NCI-H146 (cell line): ENCODE measurements around the gene HOXA10.

Source experiments
- DNase-seq: peaks from one replicate; lab custom pipeline; 2025; lab: John Stamatoyannopoulos, UW

Gene HOXA10

DNA sequence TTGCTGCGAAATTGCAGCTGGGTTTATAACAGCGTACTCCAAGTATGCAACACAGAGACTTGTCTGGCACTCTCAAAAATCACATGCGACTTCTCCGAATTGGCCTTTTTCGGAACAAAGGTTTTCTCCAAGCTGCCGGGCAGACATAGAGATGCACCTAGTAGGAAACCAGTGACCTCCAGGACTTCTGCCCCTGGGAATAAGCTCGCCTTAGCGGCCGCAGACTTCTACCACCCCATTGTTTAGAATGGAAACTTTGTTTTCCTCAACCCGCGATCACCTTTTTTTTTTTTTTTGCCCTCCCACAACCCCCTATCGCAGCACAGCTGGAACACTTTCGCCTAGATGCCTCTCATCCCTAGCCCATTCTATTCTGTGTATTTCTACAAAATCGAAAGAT lies 4.9 kb upstream of the HOXA10 start:
- DNase-seq: no peak

DNA sequence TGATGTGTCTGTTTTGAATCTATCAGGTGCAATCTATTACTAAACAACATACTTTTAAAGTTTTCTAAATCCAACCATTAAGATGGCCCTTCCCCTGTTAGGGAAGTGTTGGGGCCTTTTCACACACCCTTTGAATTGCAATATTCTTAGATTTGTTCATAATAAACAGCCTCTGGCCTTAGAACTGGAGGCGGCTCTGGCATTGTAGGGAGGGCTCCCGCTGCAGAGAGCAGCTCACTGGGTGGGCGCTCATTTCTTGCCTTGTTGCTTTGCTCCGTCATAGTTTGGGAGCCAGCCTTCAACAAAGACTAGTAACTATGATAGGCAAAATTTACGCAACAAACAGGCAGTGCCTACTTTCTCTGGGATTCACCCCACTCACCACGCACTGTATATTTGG lies 4.2 kb upstream of the HOXA10 start:
- DNase-seq: no peak

DNA sequence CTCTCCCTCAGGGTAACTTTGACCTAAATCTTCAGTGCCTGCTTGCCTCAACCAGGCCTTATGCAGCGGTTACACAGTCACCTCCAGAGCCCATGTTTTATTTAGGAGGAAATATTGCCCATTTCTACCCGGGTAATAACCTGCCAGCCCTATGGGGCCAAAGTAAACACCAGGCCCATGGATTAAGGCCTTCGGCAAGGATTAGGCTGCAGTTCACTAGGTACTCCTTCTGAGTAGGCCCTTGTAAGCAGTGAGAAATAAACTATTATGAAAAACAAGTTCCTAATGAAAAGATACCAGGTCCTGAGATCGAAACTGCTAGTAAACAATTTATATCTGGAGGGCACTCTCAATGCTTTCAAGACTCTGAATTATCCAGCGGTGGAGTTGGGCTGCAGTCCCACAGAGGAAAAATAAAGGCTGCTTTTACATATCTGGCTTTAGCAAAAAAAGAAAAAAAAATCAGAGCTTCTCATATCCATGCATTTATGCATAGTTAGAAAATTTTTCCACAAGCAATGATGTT lies 3.7 kb upstream of the HOXA10 start:
- DNase-seq: no peak

DNA sequence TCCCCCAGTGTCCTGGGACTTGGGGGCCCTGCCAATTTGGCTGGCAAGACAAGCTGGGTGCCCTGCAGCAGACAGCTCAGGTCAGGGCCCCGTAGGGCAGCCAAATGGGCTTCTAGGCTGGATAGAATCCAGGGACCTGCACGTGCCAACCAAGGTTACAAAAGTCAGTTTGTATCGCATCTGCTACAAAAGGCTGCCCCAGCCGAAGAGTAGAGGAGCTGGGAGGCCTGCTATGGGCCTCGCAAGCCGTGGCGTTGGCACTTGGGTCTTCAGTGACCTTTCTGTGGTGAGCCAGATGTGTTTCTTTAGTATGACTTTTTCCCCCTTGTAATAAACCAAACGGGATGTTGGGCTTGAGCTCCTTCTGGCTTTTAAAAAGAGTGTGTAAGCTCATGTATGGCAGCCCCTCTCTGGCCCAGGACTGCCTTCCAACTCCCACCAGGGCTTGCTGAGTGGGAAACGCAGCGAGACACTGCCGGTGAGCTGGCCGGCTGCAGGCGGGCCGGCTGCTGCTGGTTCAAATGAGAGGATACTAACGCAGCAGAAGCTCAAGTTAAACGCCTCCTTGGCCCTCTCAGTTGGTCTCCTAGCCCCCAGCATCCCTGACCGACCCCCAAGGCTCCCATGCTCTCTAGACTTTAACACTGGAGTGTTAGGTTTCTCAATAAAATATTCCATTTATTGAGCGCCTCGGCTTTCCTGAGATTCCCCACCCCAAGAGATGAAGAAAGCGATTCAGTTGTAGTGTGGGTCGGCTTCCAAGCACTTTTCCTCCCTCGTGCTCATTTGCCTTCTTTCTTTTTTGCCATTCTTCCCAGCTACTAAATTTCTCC lies 3.1 kb upstream of the HOXA10 start:
- no peak for DNase-seq

DNA sequence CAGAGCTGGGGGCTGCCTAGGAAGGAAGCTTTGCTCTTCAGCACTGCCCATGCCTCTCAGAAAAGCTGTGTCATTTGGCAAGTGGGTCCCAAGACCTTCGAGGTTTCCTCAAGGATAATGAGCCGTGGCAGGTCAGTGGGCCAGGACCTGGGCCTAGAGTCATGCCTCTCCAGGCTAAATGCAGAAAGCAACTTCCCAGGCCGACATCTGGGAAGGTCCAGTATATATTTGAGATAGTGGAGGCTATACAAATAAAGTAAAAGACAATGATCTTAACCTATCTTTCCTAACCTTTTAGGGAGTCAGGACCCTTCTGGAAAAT lies 2.4 kb upstream of the HOXA10 start:
- DNase-seq: no peak

DNA sequence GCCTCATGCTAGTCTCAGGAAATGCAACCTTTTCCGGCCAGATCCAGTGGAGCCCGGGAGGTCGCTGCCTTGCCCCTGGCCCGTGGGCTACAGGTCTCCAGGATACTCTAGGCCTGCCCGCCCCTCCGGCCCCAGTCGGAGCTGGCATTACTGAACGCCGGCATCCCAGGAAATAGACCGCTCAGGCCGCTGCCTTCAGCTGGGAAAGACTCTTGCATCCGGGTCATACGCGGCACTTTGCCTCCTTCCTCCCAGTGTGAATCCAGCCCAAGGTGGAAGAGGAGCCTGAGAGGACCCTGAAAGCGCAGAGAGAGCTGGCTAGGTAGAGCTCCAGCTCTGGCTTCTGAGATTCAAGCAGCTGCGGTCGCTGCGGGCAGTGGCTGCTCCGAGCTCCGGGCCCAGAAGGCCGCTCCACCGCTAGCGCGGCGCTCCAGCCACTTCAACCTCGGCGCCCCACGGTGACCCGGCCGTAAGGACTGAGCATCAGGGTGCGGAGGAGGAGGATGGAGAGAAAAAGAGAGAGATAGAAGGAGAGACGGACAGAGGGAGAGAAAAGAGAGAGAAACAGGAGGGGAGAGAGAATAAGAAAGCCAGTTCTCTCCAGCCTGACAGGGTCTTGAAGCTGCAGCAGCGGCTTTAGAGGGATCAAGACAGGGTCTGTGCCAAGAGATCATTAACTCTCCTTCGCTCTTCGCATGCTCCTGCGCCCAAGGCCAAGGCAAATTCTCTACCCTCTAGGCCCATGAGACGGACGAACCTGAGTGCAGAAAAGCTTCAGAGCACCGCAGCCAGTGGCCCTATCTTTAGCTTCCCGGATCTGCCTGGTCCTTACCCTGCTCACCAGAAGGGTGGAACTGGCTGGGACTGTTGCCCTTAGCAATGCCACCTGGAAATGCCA lies 1.8 kb upstream of the HOXA10 start:
- DNase-seq: no peak

DNA sequence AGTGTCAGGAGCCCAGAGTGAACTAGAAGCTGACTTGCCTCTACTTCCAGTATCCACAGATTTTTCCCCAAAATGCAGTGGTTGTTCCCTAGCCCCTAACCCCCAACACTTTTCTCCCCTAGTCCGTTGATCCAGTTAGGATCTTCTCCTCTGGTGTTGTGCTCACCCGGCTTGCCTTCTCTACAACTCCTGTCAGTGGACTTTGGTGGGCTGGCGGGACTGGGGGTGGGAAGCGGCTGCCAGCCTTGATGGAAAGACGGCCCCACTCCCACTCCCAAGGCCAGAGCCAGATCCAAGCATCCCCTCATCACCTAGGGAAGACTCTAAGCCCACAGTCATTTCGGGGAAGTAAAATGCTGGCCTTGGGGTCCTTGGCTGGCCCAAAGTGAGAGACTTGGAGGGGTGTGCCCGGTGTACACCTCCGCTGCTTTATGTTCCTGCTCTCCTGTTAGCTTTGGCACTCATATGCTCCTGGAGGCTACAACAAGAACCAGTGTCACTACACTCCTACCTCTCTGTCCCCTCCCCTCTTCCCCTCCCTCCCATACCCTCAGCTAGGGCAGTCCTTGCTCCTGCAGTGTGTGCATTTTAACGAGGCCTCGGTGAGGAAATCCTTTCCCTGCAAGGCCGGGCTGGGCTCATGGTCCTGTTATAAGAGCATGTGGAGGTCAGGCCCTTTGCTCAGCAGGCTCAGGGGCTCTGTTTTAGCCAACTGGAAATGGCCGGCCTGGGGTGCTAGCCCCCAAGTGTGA lies 930 bp upstream of the HOXA10 start:
- DNase-seq: no peak

DNA sequence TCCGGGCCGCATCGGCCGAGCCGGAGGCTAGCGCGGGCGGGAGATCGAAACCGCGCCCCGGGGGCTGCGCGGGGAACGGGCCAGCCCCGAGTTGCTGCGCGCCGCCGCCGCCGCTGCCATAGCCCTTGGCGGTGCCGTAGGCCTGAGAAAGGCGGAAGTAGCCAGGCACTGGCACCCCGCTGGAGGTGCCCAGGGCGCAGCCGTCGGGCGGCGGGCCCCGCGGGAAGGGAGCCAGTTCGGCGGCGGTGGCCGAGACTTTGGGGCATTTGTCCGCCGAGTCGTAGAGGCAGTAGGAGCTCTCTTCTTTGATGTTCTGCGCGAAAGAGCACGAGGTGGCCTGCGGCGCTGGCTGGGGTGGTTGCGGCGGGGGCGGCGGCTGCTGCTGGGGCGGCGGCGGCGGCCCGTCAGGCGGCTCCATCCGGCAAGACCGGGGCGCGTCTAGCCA lies 587 bp downstream of the HOXA10 start:
- DNase-seq: peak; percentile 78

DNA sequence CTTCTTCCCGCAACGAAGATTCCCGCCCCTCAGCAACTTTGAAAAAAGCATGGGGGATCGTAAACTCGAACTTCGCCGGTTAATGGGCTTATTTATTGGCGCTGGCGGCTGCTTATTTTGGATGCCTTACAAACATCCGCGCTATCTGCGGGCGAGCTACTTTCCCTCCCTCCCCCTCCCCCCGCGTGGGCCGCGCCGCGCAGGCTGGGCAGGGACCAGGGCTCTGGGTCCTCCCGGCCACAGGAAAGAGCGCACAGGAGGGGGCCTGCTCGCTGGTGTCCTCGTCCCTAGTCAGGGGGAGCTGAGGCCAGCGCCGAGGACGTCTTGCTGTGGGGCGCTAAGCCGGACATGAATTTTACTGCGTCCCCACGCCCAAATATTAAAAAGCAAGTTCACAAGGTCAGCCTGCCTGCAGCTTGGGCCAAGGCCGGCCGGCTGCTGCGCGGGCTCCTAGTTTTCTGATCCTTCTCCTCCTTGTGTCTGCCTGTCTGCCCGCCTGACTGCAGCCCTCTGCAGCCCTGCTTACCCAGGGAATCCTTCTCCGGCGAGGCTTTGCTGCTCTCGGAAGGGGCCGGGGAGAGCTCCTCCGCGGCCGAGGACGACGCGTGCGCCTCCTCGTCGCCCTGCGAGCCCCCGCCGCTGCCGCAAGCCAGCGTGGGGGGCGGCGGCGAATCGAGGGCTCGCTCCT lies 1.2 kb downstream of the HOXA10 start:
- DNase-seq: peak; percentile 81

DNA sequence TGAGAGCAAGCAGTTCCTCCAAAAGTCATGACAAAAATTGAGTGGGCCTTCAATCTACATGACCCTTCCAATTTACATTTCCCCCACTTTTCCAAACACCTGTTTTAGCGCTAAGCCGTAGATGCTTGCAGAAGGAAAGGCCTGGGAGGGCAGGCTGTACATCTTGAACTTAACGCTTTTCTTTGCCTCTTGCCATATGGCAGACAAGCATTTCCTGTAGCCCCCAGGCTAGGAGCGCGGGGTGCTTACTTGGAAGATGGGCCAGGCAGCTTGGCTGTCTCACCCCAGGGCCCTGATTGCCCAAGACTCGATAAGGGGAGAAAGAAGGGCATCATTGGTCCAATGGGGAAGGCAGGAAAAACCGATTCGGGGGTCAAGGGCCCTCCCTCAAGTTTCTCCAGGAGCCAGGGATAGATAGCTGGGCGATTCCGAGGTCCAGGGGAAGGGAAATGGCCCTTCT lies 1.8 kb downstream of the HOXA10 start:
- DNase-seq: peak; percentile 40

DNA sequence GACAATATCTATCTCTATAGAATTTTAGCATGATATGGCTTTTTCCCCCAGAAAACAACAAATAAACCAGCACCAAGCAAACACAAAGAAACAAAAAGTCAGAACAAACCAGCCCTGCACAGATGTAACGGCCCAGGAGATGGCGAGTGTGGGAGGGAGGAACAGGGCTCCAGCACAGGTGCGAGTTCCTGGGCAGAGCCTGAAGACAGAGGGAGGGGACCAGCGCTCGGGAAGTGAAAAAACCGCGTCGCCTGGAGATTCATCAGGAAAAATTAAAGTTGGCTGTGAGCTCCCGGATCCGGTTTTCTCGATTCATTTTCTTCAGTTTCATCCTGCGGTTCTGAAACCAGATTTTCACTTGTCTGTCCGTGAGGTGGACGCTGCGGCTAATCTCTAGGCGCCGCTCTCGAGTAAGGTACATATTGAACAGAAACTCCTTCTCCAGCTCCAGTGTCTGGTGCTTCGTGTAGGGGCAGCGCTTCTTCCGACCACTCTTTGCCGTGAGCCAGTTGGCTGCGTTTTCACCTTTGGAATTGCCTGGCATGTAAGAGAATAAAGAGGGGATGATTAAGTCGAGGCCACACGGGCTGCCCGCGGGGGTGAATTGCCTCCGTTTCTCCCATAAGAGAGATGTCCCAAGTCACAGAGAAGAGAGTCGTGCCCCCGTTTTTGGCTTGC lies 2.3 kb downstream of the HOXA10 start:
- DNase-seq: no peak

DNA sequence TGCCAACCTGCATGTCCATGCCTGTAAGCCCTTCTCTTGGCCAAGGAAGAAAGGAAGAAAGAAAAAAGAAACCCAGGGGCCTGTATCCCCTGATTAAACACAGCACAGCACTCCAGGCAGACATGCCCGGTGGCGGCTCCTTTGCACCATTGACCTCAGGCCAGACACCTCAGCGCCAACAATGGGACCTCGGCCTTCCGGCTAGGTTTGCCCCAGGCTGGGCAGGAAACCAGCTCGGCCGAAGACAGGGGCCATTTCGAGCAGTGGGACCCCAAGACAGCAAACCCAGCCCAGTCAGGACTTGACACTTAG lies 2.8 kb downstream of the HOXA10 start:
- no peak for DNase-seq

DNA sequence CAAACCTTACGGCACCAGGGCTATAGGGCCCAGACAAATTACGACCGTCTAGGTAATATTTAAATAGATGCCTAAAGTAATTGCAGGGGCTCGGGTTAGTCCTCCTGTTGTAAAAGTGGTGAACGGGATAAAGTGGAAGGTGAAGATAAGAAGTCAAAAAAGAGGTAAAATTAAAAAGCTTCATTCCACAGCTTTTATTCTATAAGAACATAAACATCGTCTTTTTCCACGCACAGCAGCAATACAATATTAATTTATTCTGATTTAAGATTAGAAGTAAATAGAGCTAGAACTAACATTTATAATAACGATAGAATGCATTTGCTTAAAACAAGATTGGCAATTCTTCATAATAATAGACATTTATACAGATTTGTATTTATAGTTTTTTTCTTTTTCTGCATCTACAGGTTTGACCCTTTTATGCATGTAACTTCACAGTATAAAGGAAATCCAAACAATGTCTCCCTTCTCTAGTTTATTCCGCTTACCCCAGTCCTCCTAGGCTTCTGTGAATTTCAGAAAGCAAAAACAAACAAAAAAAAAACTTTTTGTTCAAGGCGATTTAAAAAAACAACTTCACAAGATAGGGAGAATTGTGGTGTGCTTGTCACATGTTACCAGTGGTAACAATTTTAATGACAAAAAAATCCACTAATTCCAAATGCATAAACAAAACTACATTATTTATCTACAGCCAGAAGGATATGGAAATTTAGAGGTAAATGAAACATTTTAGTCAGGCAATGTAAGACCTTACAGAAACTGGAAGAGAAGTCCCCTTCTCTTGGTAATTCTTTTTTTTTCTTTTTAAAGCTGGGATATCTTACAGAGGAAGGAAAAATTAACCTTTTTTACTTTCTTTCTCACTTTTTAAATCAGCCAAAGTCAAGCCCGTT lies 3.4 kb downstream of the HOXA10 start:
- DNase-seq: no peak

DNA sequence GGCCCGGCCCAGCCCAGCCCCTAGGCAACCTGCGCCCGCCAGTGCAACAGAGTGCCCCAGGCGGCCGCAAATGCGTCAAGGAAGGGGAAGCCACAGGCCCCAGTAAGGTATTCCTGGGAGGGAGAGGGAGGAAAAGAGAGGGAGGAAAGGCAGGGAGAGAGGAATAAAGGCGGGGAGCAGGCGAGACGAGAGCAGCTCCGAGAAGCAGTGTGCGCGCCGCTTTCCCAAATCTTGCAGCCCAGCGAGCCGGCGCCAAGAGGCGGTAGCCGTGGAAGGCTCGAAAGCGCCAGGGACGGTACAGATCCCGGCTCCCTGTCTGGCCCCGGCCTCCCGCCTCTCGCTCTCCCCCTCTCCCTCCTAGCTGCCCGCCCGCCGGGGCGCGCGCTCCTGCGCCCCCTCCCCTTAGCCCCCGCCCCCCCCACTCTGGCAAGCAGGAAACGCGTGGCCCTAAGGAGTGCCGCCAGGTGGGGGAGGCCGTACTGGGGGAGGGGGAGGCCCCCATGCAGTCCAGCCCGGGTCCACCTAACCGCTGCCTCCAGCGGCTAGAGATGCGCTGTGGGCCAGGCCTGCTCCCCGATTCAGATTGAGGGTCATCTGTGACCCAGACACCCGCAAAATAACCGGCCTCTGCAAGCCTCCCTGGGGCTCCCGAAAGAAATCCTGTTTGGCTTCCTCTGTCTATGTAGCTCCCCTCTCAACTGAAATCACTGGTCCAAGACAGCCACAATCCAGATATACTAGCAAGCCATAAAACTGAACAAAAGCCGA lies 4.3 kb downstream of the HOXA10 start:
- peak; percentile 35 for DNase-seq

DNA sequence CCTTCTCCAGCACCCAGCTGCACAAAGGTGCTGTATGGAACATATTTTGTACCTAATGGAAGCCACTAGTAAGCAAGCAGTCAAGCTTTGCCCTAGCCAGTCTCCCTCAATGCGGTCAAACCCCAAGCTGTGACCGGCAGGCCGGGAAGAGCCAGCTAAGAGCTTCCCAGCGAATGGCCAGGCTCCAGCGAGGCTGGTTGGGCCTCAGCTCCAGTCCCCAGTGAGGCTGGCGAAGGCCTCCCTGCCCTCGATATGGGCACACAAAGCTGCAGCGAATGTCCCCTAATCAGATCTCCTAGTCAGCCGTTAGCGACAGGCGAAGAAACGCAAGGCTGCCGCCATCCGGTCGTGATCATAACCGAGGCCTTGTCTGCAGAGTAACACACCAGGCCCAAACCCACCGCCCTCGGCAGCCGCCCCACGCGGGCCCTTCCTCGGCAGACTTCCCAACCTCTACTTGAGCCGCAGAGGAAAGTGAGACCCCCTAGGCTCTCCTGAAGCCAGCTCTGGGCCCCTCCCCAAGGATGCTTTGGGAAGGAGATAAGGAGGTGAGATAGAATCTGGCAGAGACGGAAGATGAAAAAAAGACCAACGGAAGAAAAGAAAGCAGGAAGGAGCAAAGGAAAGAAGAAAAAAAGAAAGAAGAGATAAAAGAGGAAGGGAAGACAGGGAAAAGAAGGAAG lies 5.7 kb downstream of the HOXA10 start:
- no peak for DNase-seq

DNA sequence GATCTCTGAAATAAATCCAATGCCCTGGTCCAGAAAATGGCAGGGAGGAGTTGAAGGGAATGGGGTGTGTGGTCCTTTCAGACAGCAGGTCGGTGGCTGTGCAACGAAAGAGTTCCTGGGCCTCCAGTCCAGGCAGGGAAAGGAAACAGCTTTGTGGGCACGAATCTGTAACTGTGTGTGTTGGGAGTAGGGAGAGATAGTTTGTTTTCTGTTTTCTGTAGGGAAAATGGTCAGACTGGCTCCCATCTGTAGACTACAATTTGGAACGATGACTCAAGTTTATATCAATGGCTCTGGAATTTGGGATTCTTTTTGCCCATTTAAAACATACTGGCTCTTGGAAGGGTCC lies 6.2 kb downstream of the HOXA10 start:
- no peak for DNase-seq

DNA sequence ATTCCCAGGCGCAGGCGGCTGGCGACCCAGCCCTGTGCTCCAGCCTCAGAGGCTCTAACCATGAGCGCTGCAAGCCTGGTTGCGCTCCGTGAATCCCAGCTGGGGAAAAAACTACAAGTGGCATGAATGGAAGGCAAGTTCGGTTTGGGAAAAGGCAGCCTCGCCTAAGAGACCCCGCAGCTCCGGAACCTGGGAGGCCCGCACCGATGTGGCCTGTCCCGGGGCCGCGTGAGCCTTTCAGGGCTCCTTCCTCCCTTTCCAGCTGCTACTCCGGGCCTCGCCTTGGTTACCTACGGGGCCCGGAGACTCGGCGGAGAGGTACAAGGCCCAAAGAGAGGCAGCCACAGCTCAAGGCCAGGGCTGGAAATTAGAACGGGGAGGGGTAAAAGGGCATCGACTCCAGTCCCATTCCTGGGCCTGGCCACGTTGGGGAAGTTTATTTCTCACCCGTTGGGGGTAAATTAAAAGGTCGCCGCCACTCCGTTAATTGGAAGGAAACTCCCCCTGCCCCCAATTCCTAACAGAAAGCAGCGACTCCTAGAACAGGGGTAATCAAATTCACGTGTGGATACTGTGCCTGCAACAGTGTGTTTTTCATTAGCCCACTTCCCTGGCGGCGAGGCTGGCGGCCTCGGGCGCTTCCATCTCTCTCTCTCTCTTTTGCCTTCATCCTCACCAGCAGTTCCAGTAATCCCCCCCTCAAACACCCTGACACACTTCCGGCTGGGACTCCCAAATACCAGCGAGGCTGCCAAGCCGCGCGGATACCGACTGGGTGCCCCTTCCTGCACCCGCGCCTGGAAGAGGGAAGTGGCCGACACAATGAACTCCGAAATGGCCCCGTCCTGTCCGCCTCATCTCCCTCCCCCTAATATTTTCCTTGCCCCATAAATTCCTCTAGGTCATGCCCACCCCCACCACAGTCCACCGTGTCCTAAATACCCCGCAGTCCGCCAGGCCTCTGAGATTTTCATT lies 7.3 kb downstream of the HOXA10 start:
- no peak for DNase-seq
